Loucy (cell line): Measurements from ENCODE around the gene BBLN.

Experiments
- H2AFZ ChIP-seq: fragments of 200-600 bp; sonication (generic); 2 replicates; pipeline ENCODE4 v1.6.0; 2016; ENCODE audit warnings: antibody characterized with exemption, mild to moderate bottlenecking, low read length, moderate library complexity
- H3F3A ChIP-seq: fragments of 200-600 bp; 2 replicates; pipeline ENCODE4 v1.6.0; 2016; ENCODE audit warnings: antibody characterized with exemption, low read depth, mild to moderate bottlenecking
- H3K27me3 ChIP-seq: fragments of 200-600 bp; sonication (generic); 2 replicates; pipeline ENCODE4 v1.6.1; 2014; ENCODE audit warnings: low read length, mild to moderate bottlenecking; ENCODE audit not compliant: insufficient read depth, poor library complexity, severe bottlenecking
- H3K36me3 ChIP-seq: fragments of 200-600 bp; sonication (generic); 2 replicates; pipeline ENCODE4 v1.6.1; 2016; ENCODE audit warnings: low read length; ENCODE audit not compliant: insufficient read depth
- H3K4me1 ChIP-seq: fragments of 200-600 bp; sonication (generic); 2 replicates; pipeline ENCODE4 v1.5.1; 2014; ENCODE audit warnings: low read length, mild to moderate bottlenecking; ENCODE audit not compliant: insufficient read depth, poor library complexity, severe bottlenecking
- H3K4me2 ChIP-seq: fragments of 200-600 bp; sonication (generic); 2 replicates; pipeline ENCODE4 v1.6.0; 2014; ENCODE audit warnings: antibody characterized with exemption, low read length, low read depth, mild to moderate bottlenecking; ENCODE audit not compliant: poor library complexity, severe bottlenecking
- H3K4me3 ChIP-seq: fragments of 200-600 bp; sonication (generic); 2 replicates; pipeline ENCODE4 v1.5.1; 2014; ENCODE audit warnings: low read length, mild to moderate bottlenecking, mixed read lengths; ENCODE audit not compliant: poor library complexity, severe bottlenecking
- H3K79me2 ChIP-seq: fragments of 200-600 bp; sonication (generic); 2 replicates; pipeline ENCODE4 v1.6.1; 2014; ENCODE audit warnings: low read length; ENCODE audit not compliant: insufficient read depth
- H3K9ac ChIP-seq: fragments of 200-600 bp; sonication (generic); 2 replicates; pipeline ENCODE4 v1.6.0; 2014; ENCODE audit warnings: mild to moderate bottlenecking, low read depth, low read length, moderate library complexity; ENCODE audit not compliant: poor library complexity, severe bottlenecking
- H3K9me2 ChIP-seq: fragments of 200-600 bp; sonication (generic); replicated peaks from 2 replicates; pipeline ENCODE4 v1.6.1; 2016; ENCODE audit warnings: low read depth, low read length, mixed read lengths
- H3K9me3 ChIP-seq: fragments of 200-600 bp; sonication (generic); 2 replicates; pipeline ENCODE4 v1.6.1; 2014; ENCODE audit warnings: mild to moderate bottlenecking, antibody characterized with exemption, low read length, low read depth; ENCODE audit not compliant: insufficient read depth
- H4K20me1 ChIP-seq: fragments of 200-600 bp; sonication (generic); 2 replicates; pipeline ENCODE4 v1.6.0; 2014; ENCODE audit warnings: antibody characterized with exemption, low read length, mild to moderate bottlenecking; ENCODE audit not compliant: insufficient read depth, poor library complexity, severe bottlenecking
- EZH2phosphoT487 ChIP-seq: fragments of 200-600 bp; IDR thresholded peaks from 2 replicates; pipeline ENCODE4 v1.6.1; 2018; ENCODE audit warnings: antibody characterized with exemption, mild to moderate bottlenecking, moderate library complexity, borderline replicate concordance
- TF ChIP-seq, protein P1 (sequence below): fragments of 200-600 bp; sonication (generic); conservative IDR thresholded peaks from 2 replicates; pipeline ENCODE4 v1.5.1; 2014; ENCODE audit warnings: mild to moderate bottlenecking, antibody characterized with exemption, low read length

Gene BBLN

DNA sequence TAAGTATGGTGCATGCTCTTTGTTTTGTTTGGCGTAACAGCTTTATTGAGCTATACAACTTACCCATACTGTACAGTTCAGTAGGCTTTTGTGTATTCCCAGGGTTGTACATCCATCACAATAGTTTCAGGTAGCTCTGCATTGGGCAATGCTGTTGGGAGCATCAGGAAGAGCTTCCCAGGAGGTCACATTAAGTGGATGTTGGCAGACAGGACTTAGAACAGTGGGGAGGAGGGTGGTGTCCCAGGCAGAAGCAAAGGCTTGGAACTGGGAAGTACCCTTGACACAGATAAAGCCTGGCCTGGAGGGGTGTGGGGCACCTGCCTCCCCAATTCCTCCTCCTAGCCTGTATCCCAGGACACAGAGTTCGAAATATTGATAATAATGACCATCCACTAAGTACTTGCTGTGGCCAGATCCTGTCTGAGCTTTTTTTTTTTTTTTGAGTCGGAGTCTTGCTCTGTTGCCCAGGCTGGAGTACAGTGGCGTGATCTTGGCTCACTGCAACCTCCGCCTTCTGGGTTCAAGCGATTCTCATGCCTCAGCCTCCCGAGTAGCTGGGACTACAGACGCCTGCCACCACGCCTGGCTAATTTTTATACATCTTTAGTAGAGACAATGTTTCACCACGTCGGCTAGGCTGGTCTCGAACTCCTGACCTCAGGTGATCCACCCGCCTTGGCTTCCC is 1.3 kb downstream of the BBLN start:
- no peaks in the 10 kb centered on the region for H3K9me3 ChIP-seq
- peaks cover 26% of the 10 kb centered on the region; the same call in 1 of the 2 replicates for H3K36me3 ChIP-seq
- no peaks in the 10 kb centered on the region for H3K9me2 ChIP-seq
- peak overlapping the region; percentile 97 for H3K4me3 ChIP-seq
- peak overlapping the region; percentile 94 for H3K9ac ChIP-seq
- H3K4me2 ChIP-seq, result peak overlapping the region; percentile 90
- TF ChIP-seq, protein P1, sequence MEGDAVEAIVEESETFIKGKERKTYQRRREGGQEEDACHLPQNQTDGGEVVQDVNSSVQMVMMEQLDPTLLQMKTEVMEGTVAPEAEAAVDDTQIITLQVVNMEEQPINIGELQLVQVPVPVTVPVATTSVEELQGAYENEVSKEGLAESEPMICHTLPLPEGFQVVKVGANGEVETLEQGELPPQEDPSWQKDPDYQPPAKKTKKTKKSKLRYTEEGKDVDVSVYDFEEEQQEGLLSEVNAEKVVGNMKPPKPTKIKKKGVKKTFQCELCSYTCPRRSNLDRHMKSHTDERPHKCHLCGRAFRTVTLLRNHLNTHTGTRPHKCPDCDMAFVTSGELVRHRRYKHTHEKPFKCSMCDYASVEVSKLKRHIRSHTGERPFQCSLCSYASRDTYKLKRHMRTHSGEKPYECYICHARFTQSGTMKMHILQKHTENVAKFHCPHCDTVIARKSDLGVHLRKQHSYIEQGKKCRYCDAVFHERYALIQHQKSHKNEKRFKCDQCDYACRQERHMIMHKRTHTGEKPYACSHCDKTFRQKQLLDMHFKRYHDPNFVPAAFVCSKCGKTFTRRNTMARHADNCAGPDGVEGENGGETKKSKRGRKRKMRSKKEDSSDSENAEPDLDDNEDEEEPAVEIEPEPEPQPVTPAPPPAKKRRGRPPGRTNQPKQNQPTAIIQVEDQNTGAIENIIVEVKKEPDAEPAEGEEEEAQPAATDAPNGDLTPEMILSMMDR, result no peak
- no peak for TF ChIP-seq EZH2phosphoT487
- peaks cover 30% of the 10 kb centered on the region for H3K79me2 ChIP-seq
- no peak overlapping the region for H2AFZ ChIP-seq
- H3K4me1 ChIP-seq, result peaks cover 21% of the 10 kb centered on the region
- peaks cover 9% of the 10 kb centered on the region for H4K20me1 ChIP-seq
- H3F3A ChIP-seq, result no peaks in the 10 kb centered on the region
- H3K27me3 ChIP-seq, result no peaks in the 10 kb centered on the region

DNA sequence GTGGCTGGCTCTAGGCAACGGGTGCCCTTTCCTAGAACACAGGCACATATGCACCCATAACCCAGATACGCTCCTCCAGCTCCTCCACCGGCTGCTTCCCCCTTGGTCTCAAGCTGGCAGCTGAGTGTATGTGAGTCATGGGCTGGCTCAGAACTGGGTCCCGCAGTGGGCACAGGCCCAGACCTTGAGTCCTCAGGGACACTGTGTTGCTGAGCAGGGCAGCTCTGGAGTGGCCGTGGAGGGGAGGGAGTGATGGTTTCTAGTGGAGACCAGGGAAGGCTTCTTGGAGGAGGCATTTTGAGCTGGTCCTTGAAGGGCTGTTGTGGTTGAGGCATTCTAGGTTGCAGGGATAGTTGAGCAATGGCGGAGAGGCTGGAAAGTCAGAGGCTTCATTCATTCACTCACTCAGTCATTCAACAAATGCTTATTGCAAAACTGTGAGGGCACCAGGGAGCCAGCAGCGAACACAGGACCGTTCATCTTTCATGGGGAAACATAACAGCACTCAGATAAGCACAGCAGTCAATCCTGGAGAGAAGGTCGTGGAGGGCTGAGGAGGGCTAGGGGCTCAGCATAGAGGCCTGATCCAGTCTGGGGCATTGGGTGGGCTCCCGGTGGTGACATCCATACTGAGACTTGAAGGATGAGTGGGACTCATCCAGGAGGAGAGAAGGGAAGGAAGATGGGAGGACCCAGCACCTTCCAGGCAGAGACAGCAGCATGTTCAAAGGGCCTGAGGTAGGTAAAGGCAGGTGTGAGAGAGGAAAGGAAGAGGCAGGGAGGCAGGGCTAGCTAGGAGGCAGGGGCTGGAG is 2.4 kb downstream of the BBLN start:
- H3K4me1 ChIP-seq, result peaks cover 21% of the 10 kb centered on the region
- peak overlapping the region; percentile 27 for H3K4me2 ChIP-seq
- no peaks in the 10 kb centered on the region for H3K9me2 ChIP-seq
- no peak overlapping the region for H3K9ac ChIP-seq
- H3F3A ChIP-seq, result no peaks in the 10 kb centered on the region
- H3K36me3 ChIP-seq, result peaks cover 37% of the 10 kb centered on the region; the same call in 1 of the 2 replicates
- H3K79me2 ChIP-seq, result peaks cover 30% of the 10 kb centered on the region
- no peaks in the 10 kb centered on the region for H3K9me3 ChIP-seq
- no peaks in the 10 kb centered on the region for H3K27me3 ChIP-seq
- peaks cover 9% of the 10 kb centered on the region for H4K20me1 ChIP-seq
- TF ChIP-seq EZH2phosphoT487, result no peak
- TF ChIP-seq, protein P1, result no peak
- H3K4me3 ChIP-seq, result no peak overlapping the region
- H2AFZ ChIP-seq, result no peak overlapping the region

DNA sequence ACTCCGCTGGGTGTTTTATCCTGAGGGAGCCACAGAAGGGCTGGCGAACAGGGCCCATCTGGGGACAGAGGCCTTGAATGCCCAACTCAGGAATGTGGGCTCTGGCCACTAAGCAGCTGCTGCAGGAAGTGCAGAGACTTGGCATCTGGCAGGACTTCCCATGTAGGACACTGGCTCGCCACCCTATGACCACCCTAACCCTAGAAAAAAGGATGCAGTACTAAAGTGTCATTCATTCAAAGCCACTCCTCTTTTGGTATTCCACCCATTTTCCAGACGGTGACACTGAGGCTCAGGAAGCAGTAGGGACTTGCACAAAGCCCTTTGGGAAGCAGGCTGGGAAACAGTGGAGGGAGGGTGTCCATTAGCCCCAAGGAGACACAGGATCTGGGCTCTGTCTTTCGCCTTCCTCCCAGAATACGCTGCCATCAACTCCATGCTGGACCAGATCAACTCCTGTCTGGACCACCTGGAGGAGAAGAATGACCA is 3.0 kb downstream of the BBLN start:
- H4K20me1 ChIP-seq, result peaks cover 9% of the 10 kb centered on the region
- no peak overlapping the region for H3K4me2 ChIP-seq
- no peaks in the 10 kb centered on the region for H3F3A ChIP-seq
- peaks cover 30% of the 10 kb centered on the region for H3K79me2 ChIP-seq
- peaks cover 43% of the 10 kb centered on the region; the same call in 1 of the 2 replicates for H3K36me3 ChIP-seq
- H3K9me3 ChIP-seq, result no peaks in the 10 kb centered on the region
- TF ChIP-seq, protein P1, result no peak
- no peak for TF ChIP-seq EZH2phosphoT487
- H3K9me2 ChIP-seq, result no peaks in the 10 kb centered on the region
- no peak overlapping the region for H3K9ac ChIP-seq
- H3K4me3 ChIP-seq, result no peak overlapping the region
- H3K4me1 ChIP-seq, result peaks cover 21% of the 10 kb centered on the region
- no peaks in the 10 kb centered on the region for H3K27me3 ChIP-seq
- no peak overlapping the region for H2AFZ ChIP-seq
